Endothelial cell of umbilical vein (primary cell): ENCODE data around the gene DLG1. TPM values are rescaled to one million over a fixed set of nuclear protein-coding genes. Genes with fewer than 3 reads are reported as not detected.

Experiments used
- BruUV-seq: library from RNA; stranded (reverse); fragments of 400-500 nt; replicated peaks from 2 replicates; lab custom pipeline; 2021; lab: Mats Ljungman, UMichigan
- CTCF ChIA-PET: fragments of 300-600, 350-600 bp; sonication (Branson Sonifier 250); formaldehyde crosslinking; loops from one replicate; lab custom pipeline; 2021; ENCODE audit warnings: antibody characterized with exemption, inconsistent platforms; lab: Charles Lee
- POLR2A ChIA-PET: fragments of 300-600, 350-600 bp; sonication (Branson Sonifier 250); formaldehyde crosslinking; loops from one replicate; lab custom pipeline; 2021; ENCODE audit warnings: antibody characterized with exemption, inconsistent platforms; lab: Charles Lee
- DNase-seq: peaks from one replicate; pipeline ENCODE4 v3.0.0-alpha.2; 2011; ENCODE audit warnings: low read depth, low spot score
- FAIRE-seq: peaks from 2 replicates; lab custom pipeline; 2011; peaks lifted over from hg19 to GRCh38; lab: Jason Lieb, UNC
- H2AFZ ChIP-seq: 2 replicates; pipeline ENCODE4 v1.6.0; 2012; ENCODE audit warnings: low read depth, low read length, control low read depth, inconsistent platforms
- H3K27ac ChIP-seq: 2 replicates; pipeline ENCODE4 v1.5.1; 2011; ENCODE audit warnings: low read depth, mild to moderate bottlenecking, control low read depth, low read length, moderate library complexity; ENCODE audit not compliant: insufficient read depth
- H3K27me3 ChIP-seq, 2 experiments: 2 replicates each; pipeline versions ENCODE4 v1.6.0 to v1.6.1; 2011; ENCODE audit warnings: low read length in 2 of 2, mixed read lengths in 1 of 2; ENCODE audit not compliant: control insufficient read depth in 2 of 2, insufficient read depth in 2 of 2
- H3K36me3 ChIP-seq, 2 experiments: 2 replicates in 1 of 2; 3 replicates in 1 of 2; pipeline ENCODE4 v1.5.1; 2011; ENCODE audit warnings: low read length in 2 of 2, mild to moderate bottlenecking in 1 of 2, moderate library complexity in 1 of 2; ENCODE audit not compliant: control insufficient read depth in 2 of 2, insufficient read depth in 2 of 2; ENCODE audit errors: extremely low read depth in 1 of 2
- H3K4me1 ChIP-seq: 3 replicates; pipeline ENCODE4 v1.5.1; 2011; ENCODE audit warnings: mild to moderate bottlenecking, low read length; ENCODE audit not compliant: control insufficient read depth, insufficient read depth; ENCODE audit errors: extremely low read depth
- H3K4me2 ChIP-seq: 2 replicates; pipeline ENCODE4 v1.6.1; 2011; ENCODE audit warnings: low read length, control low read depth, mixed read lengths; ENCODE audit not compliant: insufficient read depth
- H3K4me3 ChIP-seq, 3 experiments: fragments of 200-600 bp in 1 of 3; sonication (generic), shearing (Covaris generic) in 1 of 3; replicated peaks in 1 of 3; 2 replicates each; pipeline ENCODE4 v1.5.1; 2011 to 2016; ENCODE audit warnings: control low read depth in 3 of 3, low read length in 3 of 3, mild to moderate bottlenecking in 2 of 3, inconsistent platforms in 1 of 3, low read depth in 1 of 3, moderate library complexity in 1 of 3; ENCODE audit not compliant: insufficient read depth in 1 of 3
- H3K79me2 ChIP-seq: 2 replicates; pipeline ENCODE4 v1.6.0; 2012; ENCODE audit warnings: low read length, inconsistent platforms; ENCODE audit not compliant: control insufficient read depth, insufficient read depth
- H3K9ac ChIP-seq: replicated peaks from 2 replicates; pipeline ENCODE3; 2011; ENCODE audit warnings: low read length, control low read depth; ENCODE audit not compliant: insufficient read depth; ENCODE audit errors: extremely low read depth
- H3K9me1 ChIP-seq: replicated peaks from 3 replicates; pipeline ENCODE4 v1.6.0; 2011; ENCODE audit warnings: mild to moderate bottlenecking, low read length; ENCODE audit not compliant: control insufficient read depth, insufficient read depth; ENCODE audit errors: extremely low read depth
- H3K9me3 ChIP-seq: replicated peaks from 2 replicates; pipeline ENCODE4 v1.5.1; 2012; ENCODE audit warnings: low read length, inconsistent platforms; ENCODE audit not compliant: control insufficient read depth, insufficient read depth
- H4K20me1 ChIP-seq: replicated peaks from 2 replicates; pipeline ENCODE3; 2011; ENCODE audit warnings: mild to moderate bottlenecking, low read length; ENCODE audit not compliant: control insufficient read depth, insufficient read depth; ENCODE audit errors: extremely low read depth
- FOS ChIP-seq: IDR thresholded peaks from 2 replicates; pipeline ENCODE4 v1.6.1; 2011; ENCODE audit warnings: mild to moderate bottlenecking, low read length, moderate library complexity, borderline replicate concordance; ENCODE audit not compliant: insufficient read depth
- POLR2A ChIP-seq: IDR thresholded peaks from 2 replicates; pipeline ENCODE4 v1.6.1; 2012; ENCODE audit warnings: low read depth, mild to moderate bottlenecking, control low read depth, low read length
- dilution Hi-C: fragments of 300-500 bp; cut with MboI; formaldehyde crosslinking; loops from one replicate; pipeline ENCODE4 v1.15.0; 2019; ENCODE audit warnings: low sequenced_read_pairs; ENCODE audit not compliant: extremely low pct_ligation_motif_present
- intact Hi-C: fragments of 100-400 bp; cut with micrococcal nuclease; formaldehyde crosslinking; loops from one replicate; pipeline ENCODE4 v1.10.0; 2022
- polyA plus RNA-seq, 4 experiments: library from polyadenylated mRNA; depleted of rRNA in 3 of 4; stranded (reverse) in 3 of 4; unstranded in 1 of 4; fragments of >200 nt; gene quantifications; 2 replicates each; pipeline versions ENCODE4 v1.2.1 to v1.2.3, GENCODE V29; 2011 to 2012; ENCODE audit warnings: missing spikeins in 1 of 4
- total RNA-seq: library from RNA; stranded (reverse); gene quantifications from 2 replicates; pipeline ENCODE4 v1.2.3, GENCODE V29; 2021
- TF ChIP-seq, protein P1 (sequence below), 2 donors: IDR thresholded peaks; 1 replicate in 1 of 2; 2 replicates in 1 of 2; pipeline ENCODE4 v1.5.1; 2011; ENCODE audit warnings: low read length in 2 of 2, mild to moderate bottlenecking in 2 of 2, moderate library complexity in 2 of 2, control low read depth in 1 of 2, inconsistent platforms in 1 of 2, low read depth in 1 of 2; ENCODE audit not compliant: insufficient read depth in 1 of 2; ENCODE audit errors: extremely low read depth in 1 of 2

The DLG1 gene
- total and polyA plus RNA-seq, 2 donors (not counting 3 experiments of a cell fraction or from before 2014, with no cell fraction given): 26.5 to 80.1 TPM

GRCh38 chr3:197029511-197030167 lies 268.8 kb downstream of the DLG1 start, which contains the start of gene MELTF:
Gene MELTF, minus strand, starts transcription at chr3:197029817. Its CDS starts 115 bp downstream, at chr3:197029702.
- Histone ChIP-seq H2AFZ (peak within 1 kb of the TSS; percentile 52), H3K9me1 (no peaks in the 10 kb centered on the region), H3K9ac (no peak within 1 kb of the TSS), H3K27me3 (peaks cover 0 to 1% of the 10 kb centered on the region in 2 experiments), H3K36me3 (no peaks in the 10 kb centered on the region), H4K20me1 (no peaks in the 10 kb centered on the region), H3K4me2 (peak within 1 kb of the TSS; percentile 9), H3K4me1 (peaks cover 9% of the 10 kb centered on the region), H3K4me3 (peak within 1 kb of the TSS in 2 of 3 experiments; percentile 14 to 22), H3K27ac (no peak within 1 kb of the TSS), H3K79me2 (no peaks in the 10 kb centered on the region), H3K9me3 (no peaks in the 10 kb centered on the region)
- intact Hi-C loops (no loop called here), dilution Hi-C loops (no loop called here)
- DNase-seq (peak; percentile 25), FAIRE-seq (no peak)
- ChIA-PET CTCF (interaction anchor here (0.7 to 4.9 kb wide), 15 partner anchors 9 to 496 kb away, joined by 3 to 40 read pairs (median 4); no protein-coding TSS in a partner anchor), POLR2A (no interaction called here)
- TF ChIP-seq FOS (no peak), POLR2A (no peak)
- TF ChIP-seq, protein P1, sequence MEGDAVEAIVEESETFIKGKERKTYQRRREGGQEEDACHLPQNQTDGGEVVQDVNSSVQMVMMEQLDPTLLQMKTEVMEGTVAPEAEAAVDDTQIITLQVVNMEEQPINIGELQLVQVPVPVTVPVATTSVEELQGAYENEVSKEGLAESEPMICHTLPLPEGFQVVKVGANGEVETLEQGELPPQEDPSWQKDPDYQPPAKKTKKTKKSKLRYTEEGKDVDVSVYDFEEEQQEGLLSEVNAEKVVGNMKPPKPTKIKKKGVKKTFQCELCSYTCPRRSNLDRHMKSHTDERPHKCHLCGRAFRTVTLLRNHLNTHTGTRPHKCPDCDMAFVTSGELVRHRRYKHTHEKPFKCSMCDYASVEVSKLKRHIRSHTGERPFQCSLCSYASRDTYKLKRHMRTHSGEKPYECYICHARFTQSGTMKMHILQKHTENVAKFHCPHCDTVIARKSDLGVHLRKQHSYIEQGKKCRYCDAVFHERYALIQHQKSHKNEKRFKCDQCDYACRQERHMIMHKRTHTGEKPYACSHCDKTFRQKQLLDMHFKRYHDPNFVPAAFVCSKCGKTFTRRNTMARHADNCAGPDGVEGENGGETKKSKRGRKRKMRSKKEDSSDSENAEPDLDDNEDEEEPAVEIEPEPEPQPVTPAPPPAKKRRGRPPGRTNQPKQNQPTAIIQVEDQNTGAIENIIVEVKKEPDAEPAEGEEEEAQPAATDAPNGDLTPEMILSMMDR (IDR thresholded peaks at IDR 0.05; ENCODE audit: extremely low read depth in 1 of 2, insufficient read depth in 1 of 2, low read depth in 1 of 2, low read length in 2 of 2): peak; percentile 56 to 80
- BruUV-seq: no TSS peak
